ENCODE data around the gene LUZP4.

GRCh38 chrX:115337491-115338144 lies 48.1 kb downstream of the LUZP4 start:
- TF ChIP-seq CTCF (IDR thresholded peaks at IDR 0.05) (no peak), POLR2A (IDR thresholded peaks at IDR 0.05) (no peak)

All from adrenal gland (tissue), 5 donors.